WTC11 (cell line): Measurements from ENCODE around the gene C1orf198. TPM values are rescaled to one million over a fixed set of nuclear protein-coding genes. Genes with fewer than 3 reads are reported as not detected.
A peak's percentile ranks its signal among the peaks of the same experiment; 100 is the strongest.

ENCODE experiments used
- ATAC-seq: fragments of 200-7000 bp; cut with Tn5 transposase; 2 replicates; pipeline ENCODE4 v1.10.0; 2021; ENCODE audit warnings: mild to moderate bottlenecking, moderate library complexity
- CTCF ChIA-PET: fragments of 300-600 bp; sonication (Branson Sonifier 250); formaldehyde crosslinking; loops from one replicate; lab custom pipeline; 2021; ENCODE audit warnings: antibody characterized with exemption; lab: Charles Lee
- POLR2A ChIA-PET: fragments of 350-600 bp; sonication (Branson Sonifier 250); formaldehyde crosslinking; loops from one replicate; lab custom pipeline; 2021; ENCODE audit warnings: antibody characterized with exemption; lab: Charles Lee
- DNase-seq: peaks from one replicate; pipeline ENCODE4 v3.0.0; 2021; ENCODE audit warnings: low spot score
- H3K27ac Mint-ChIP-seq: 2 replicates; pipeline ENCODE4 v1.8.0; 2021; ENCODE audit warnings: mixed read lengths
- H3K27me3 Mint-ChIP-seq: 2 replicates; pipeline ENCODE4 v1.8.0; 2021; ENCODE audit warnings: low read depth, mild to moderate bottlenecking, moderate library complexity, mixed read lengths
- H3K36me3 Mint-ChIP-seq: 2 replicates; pipeline ENCODE4 v1.8.0; 2021; ENCODE audit warnings: mixed read lengths
- H3K4me1 Mint-ChIP-seq: 2 replicates; pipeline ENCODE4 v1.8.0; 2022; ENCODE audit warnings: mixed read lengths
- H3K4me3 Mint-ChIP-seq: 2 replicates; pipeline ENCODE4 v1.8.0; 2021; ENCODE audit warnings: mild to moderate bottlenecking, moderate library complexity, mixed read lengths
- H3K9me3 Mint-ChIP-seq: 2 replicates; pipeline ENCODE4 v1.8.0; 2021; ENCODE audit warnings: mixed read lengths
- ATF1 ChIP-seq: sonication (generic); formaldehyde crosslinking; IDR thresholded peaks from 2 replicates; pipeline ENCODE4 v1.8.1; 2023; ENCODE audit warnings: mild to moderate bottlenecking, moderate library complexity, missing genetic modification reagents
- IRF2 ChIP-seq: sonication (generic); formaldehyde crosslinking; IDR thresholded peaks from 2 replicates; pipeline ENCODE4 v1.8.0; 2022; ENCODE audit warnings: low read depth, missing genetic modification reagents, borderline replicate concordance
- MYBL2 ChIP-seq: sonication (generic); formaldehyde crosslinking; IDR thresholded peaks from 2 replicates; pipeline ENCODE4 v1.8.1; 2023; ENCODE audit warnings: mild to moderate bottlenecking, moderate library complexity, missing genetic modification reagents
- SMAD4 ChIP-seq: sonication (generic); formaldehyde crosslinking; IDR thresholded peaks from 2 replicates; pipeline ENCODE4 v1.8.0; 2022; ENCODE audit warnings: mild to moderate bottlenecking, missing genetic modification reagents
- ZNF232 ChIP-seq: sonication (generic); formaldehyde crosslinking; IDR thresholded peaks from 2 replicates; pipeline ENCODE4 v1.8.0; 2022; ENCODE audit warnings: mild to moderate bottlenecking, missing genetic modification reagents
- ZNF396 ChIP-seq: fragments of 250-450 bp; sonication (Bioruptor Pico); IDR thresholded peaks from 2 replicates; pipeline ENCODE4 v1.8.0; 2021; ENCODE audit warnings: mild to moderate bottlenecking, moderate library complexity, borderline replicate concordance
- total RNA-seq: library from RNA; stranded (reverse); gene quantifications from 3 replicates; pipeline ENCODE4 v1.2.3, GENCODE V29; 2021
- TF ChIP-seq, protein P1 (sequence below): sonication (generic); formaldehyde crosslinking; IDR thresholded peaks from 2 replicates; pipeline ENCODE4 v1.8.0; 2022; ENCODE audit warnings: mild to moderate bottlenecking, missing genetic modification reagents
- TF ChIP-seq, protein P2 (sequence below): sonication (generic); formaldehyde crosslinking; IDR thresholded peaks from 2 replicates; pipeline ENCODE4 v1.8.0; 2022; ENCODE audit warnings: missing genetic modification reagents
- TF ChIP-seq, protein P3 (sequence below): fragments of 200-600 bp; IDR thresholded peaks from 2 replicates; pipeline ENCODE4 v1.8.0; 2022; ENCODE audit warnings: antibody characterized with exemption
- TF ChIP-seq, protein P4 (sequence below): sonication (generic); formaldehyde crosslinking; IDR thresholded peaks from 2 replicates; pipeline ENCODE4 v1.8.1; 2023; ENCODE audit warnings: mild to moderate bottlenecking, missing genetic modification reagents
- TF ChIP-seq, protein P5 (sequence below): sonication (generic); formaldehyde crosslinking; conservative IDR thresholded peaks from 2 replicates; pipeline ENCODE4 v1.8.1; 2023; ENCODE audit warnings: mild to moderate bottlenecking, low read depth, missing genetic modification reagents, moderate library complexity
- TF ChIP-seq, protein P6 (sequence below): sonication (generic); formaldehyde crosslinking; IDR thresholded peaks from 2 replicates; pipeline ENCODE4 v1.8.1; 2022; ENCODE audit warnings: mild to moderate bottlenecking, missing genetic modification reagents, moderate library complexity, borderline replicate concordance

The C1orf198 gene
- total RNA-seq, 1 experiment from 2014 or later = 26.9 TPM

DNA sequence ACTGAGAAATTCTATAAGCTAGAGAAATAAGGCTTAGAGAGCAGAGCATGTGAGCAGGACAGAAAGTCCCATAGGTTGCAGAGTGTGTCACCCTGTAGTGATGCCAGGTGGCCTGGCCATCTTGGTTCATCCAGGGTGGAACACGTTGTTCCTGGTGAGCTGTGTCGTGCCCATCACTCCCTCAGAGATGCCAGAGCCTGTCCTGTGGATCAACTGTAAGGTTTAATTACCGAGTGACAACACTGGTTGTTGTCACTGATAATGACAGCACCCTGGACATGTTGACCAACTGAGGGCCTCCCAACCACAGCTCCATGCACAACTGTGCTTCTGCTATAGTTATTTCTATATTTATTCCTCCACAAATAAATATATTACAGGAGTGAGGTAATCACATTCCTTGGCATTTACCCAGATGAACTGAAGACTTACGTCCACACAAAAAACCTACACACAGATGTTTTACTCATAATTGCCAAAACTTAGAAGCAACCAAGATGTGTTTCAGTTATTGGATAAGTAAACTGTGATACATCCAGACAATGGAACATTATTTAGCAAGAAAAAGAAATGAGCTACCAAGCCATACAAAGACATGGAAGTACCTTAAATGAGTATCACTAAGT lies 6.2 kb downstream of the C1orf198 start:
- ChIA-PET CTCF (interaction anchor here (0.5 to 1.4 kb wide), 17 partner anchors 10 to 432 kb away, joined by 3 to 6 read pairs (median 4); no protein-coding TSS in a partner anchor), POLR2A (no interaction called here)
- DNase-seq = no peak
- H3K9me3 Mint-ChIP-seq = no peaks in the 10 kb centered on the region; the same call in 1 of the 2 replicates
- H3K4me3 Mint-ChIP-seq = no peak overlapping the region
- H3K4me1 Mint-ChIP-seq = peaks cover 42% of the 10 kb centered on the region
- 0 out of 2 replicates have a peak, but pooled peaks cover 6% of the 10 kb centered on the region for H3K36me3 Mint-ChIP-seq
- no peak overlapping the region for H3K27ac Mint-ChIP-seq
- TF ChIP-seq, protein P1, sequence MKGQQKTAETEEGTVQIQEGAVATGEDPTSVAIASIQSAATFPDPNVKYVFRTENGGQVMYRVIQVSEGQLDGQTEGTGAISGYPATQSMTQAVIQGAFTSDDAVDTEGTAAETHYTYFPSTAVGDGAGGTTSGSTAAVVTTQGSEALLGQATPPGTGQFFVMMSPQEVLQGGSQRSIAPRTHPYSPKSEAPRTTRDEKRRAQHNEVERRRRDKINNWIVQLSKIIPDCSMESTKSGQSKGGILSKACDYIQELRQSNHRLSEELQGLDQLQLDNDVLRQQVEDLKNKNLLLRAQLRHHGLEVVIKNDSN (CRISPR knock-in tag) = no peak
- TF ChIP-seq, protein P2, sequence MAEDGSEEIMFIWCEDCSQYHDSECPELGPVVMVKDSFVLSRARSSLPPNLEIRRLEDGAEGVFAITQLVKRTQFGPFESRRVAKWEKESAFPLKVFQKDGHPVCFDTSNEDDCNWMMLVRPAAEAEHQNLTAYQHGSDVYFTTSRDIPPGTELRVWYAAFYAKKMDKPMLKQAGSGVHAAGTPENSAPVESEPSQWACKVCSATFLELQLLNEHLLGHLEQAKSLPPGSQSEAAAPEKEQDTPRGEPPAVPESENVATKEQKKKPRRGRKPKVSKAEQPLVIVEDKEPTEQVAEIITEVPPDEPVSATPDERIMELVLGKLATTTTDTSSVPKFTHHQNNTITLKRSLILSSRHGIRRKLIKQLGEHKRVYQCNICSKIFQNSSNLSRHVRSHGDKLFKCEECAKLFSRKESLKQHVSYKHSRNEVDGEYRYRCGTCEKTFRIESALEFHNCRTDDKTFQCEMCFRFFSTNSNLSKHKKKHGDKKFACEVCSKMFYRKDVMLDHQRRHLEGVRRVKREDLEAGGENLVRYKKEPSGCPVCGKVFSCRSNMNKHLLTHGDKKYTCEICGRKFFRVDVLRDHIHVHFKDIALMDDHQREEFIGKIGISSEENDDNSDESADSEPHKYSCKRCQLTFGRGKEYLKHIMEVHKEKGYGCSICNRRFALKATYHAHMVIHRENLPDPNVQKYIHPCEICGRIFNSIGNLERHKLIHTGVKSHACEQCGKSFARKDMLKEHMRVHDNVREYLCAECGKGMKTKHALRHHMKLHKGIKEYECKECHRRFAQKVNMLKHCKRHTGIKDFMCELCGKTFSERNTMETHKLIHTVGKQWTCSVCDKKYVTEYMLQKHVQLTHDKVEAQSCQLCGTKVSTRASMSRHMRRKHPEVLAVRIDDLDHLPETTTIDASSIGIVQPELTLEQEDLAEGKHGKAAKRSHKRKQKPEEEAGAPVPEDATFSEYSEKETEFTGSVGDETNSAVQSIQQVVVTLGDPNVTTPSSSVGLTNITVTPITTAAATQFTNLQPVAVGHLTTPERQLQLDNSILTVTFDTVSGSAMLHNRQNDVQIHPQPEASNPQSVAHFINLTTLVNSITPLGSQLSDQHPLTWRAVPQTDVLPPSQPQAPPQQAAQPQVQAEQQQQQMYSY (CRISPR knock-in tag) = no peak
- peaks cover 5% of the 10 kb centered on the region for H3K27me3 Mint-ChIP-seq
- ATAC-seq = no peak

DNA sequence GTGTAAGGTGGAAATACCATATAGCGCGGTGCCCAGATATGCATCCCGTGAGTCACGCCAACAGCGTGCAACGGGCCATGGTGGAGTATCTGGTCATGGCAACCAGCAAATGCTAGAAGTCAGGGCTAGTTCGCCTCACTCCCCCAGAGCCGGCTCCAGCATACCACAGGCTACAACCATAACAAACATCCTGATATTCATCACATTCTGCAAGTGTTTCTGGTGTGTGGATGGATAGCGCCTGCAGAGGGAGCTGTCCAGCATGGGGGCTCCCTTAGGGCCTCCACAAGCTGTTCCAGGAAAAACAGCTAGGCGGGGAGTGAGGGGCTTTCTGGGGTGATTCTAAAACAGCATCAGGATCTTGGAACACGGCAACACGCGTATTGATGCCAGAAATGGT lies 6.8 kb downstream of the C1orf198 start:
- Mint-ChIP-seq H3K27ac (no peak overlapping the region), H3K4me3 (no peak overlapping the region), H3K9me3 (no peaks in the 10 kb centered on the region; the same call in 1 of the 2 replicates), H3K27me3 (no peaks in the 10 kb centered on the region), H3K4me1 (peaks cover 36% of the 10 kb centered on the region), H3K36me3 (0 out of 2 replicates have a peak, but pooled peaks cover 6% of the 10 kb centered on the region)
- DNase-seq (peak; percentile 61), ATAC-seq (peak; percentile 71)
- TF ChIP-seq MYBL2 (CRISPR knock-in tag) (no peak), IRF2 (CRISPR knock-in tag) (no peak), ZNF232 (CRISPR knock-in tag) (no peak)
- TF ChIP-seq, protein P3, sequence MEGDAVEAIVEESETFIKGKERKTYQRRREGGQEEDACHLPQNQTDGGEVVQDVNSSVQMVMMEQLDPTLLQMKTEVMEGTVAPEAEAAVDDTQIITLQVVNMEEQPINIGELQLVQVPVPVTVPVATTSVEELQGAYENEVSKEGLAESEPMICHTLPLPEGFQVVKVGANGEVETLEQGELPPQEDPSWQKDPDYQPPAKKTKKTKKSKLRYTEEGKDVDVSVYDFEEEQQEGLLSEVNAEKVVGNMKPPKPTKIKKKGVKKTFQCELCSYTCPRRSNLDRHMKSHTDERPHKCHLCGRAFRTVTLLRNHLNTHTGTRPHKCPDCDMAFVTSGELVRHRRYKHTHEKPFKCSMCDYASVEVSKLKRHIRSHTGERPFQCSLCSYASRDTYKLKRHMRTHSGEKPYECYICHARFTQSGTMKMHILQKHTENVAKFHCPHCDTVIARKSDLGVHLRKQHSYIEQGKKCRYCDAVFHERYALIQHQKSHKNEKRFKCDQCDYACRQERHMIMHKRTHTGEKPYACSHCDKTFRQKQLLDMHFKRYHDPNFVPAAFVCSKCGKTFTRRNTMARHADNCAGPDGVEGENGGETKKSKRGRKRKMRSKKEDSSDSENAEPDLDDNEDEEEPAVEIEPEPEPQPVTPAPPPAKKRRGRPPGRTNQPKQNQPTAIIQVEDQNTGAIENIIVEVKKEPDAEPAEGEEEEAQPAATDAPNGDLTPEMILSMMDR = 0 out of 2 replicates have a peak, but pooled peaks have one; percentile 18
- TF ChIP-seq, protein P4, sequence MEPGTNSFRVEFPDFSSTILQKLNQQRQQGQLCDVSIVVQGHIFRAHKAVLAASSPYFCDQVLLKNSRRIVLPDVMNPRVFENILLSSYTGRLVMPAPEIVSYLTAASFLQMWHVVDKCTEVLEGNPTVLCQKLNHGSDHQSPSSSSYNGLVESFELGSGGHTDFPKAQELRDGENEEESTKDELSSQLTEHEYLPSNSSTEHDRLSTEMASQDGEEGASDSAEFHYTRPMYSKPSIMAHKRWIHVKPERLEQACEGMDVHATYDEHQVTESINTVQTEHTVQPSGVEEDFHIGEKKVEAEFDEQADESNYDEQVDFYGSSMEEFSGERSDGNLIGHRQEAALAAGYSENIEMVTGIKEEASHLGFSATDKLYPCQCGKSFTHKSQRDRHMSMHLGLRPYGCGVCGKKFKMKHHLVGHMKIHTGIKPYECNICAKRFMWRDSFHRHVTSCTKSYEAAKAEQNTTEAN = no peak
- POLR2A ChIA-PET = no interaction called here
- CTCF ChIA-PET = interaction anchor here (0.5 to 1.4 kb wide), 17 partner anchors 10 to 432 kb away, joined by 3 to 6 read pairs (median 4); no protein-coding TSS in a partner anchor

DNA sequence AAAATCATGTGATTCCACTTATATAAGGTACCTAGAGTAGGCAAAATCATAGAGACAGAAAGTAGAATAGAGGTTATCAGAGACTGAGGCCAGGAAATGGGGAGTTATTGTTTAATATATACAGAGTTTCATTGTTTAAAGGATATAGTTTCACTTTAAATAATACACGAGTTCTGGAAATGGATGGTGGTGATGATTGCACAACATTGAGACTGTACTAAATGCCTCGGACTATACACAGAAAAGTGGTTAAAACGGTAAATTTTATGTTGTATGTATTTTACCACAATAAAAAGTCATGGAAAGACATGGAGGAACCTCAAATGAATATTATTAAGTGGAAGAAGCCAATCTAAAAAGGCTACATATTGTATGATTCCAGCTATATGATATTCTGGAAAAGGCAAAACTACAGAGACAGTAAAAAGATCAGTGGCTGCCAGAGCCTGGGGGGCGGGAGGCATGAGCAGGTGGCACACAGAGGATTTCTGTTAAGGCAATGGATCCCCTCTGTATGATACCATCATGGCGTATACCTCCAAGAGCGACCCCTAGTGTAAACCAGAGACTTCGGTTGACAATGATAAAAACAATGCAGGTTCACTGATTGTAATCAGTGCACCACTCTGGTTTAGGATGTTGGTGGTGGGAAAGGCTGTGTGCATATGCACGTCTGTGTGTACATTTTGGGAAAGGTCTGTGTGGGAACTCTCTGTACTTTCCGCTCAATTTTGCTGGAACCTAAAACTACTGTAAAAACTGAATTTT lies 7.5 kb downstream of the C1orf198 start:
- Mint-ChIP-seq H3K9me3 (no peaks in the 10 kb centered on the region; the same call in 1 of the 2 replicates), H3K36me3 (0 out of 2 replicates have a peak, but pooled peaks cover 2% of the 10 kb centered on the region), H3K27me3 (no peaks in the 10 kb centered on the region), H3K27ac (peak overlapping the region; percentile 41; the same call in 1 of the 2 replicates), H3K4me3 (no peak overlapping the region)
- no peak for DNase-seq
- POLR2A ChIA-PET = no interaction called here
- TF ChIP-seq, protein P5, sequence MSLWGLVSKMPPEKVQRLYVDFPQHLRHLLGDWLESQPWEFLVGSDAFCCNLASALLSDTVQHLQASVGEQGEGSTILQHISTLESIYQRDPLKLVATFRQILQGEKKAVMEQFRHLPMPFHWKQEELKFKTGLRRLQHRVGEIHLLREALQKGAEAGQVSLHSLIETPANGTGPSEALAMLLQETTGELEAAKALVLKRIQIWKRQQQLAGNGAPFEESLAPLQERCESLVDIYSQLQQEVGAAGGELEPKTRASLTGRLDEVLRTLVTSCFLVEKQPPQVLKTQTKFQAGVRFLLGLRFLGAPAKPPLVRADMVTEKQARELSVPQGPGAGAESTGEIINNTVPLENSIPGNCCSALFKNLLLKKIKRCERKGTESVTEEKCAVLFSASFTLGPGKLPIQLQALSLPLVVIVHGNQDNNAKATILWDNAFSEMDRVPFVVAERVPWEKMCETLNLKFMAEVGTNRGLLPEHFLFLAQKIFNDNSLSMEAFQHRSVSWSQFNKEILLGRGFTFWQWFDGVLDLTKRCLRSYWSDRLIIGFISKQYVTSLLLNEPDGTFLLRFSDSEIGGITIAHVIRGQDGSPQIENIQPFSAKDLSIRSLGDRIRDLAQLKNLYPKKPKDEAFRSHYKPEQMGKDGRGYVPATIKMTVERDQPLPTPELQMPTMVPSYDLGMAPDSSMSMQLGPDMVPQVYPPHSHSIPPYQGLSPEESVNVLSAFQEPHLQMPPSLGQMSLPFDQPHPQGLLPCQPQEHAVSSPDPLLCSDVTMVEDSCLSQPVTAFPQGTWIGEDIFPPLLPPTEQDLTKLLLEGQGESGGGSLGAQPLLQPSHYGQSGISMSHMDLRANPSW (CRISPR knock-in tag) = no peak
- TF ChIP-seq SMAD4 (CRISPR knock-in tag) (no peak), ZNF396 (CRISPR knock-in tag) (no peak), ATF1 (no peak)
- TF ChIP-seq, protein P3 = no peak; the same call in 1 of the 2 replicates
- TF ChIP-seq, protein P6, sequence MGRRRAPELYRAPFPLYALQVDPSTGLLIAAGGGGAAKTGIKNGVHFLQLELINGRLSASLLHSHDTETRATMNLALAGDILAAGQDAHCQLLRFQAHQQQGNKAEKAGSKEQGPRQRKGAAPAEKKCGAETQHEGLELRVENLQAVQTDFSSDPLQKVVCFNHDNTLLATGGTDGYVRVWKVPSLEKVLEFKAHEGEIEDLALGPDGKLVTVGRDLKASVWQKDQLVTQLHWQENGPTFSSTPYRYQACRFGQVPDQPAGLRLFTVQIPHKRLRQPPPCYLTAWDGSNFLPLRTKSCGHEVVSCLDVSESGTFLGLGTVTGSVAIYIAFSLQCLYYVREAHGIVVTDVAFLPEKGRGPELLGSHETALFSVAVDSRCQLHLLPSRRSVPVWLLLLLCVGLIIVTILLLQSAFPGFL (CRISPR knock-in tag) = no peak
- TF ChIP-seq, all 79 proteins: peak for 0
- peak; percentile 62 for ATAC-seq
- CTCF ChIA-PET = interaction anchor here (0.9 to 1.4 kb wide), 4 partner anchors 9 to 88 kb away, joined by 3 to 6 read pairs (median 4); no protein-coding TSS in a partner anchor
- H3K4me1 Mint-ChIP-seq = peaks cover 38% of the 10 kb centered on the region
